HepG2 (cell line): Measurements from ENCODE around the gene CORO1C. TPM values are rescaled to one million over a fixed set of nuclear protein-coding genes. Genes with fewer than 3 reads are reported as not detected.

Source experiments
- ATF7 ChIP-seq, 2 experiments: fragments of 450-650 bp in 1 of 2; sonication (generic) in 1 of 2; formaldehyde crosslinking in 1 of 2; IDR thresholded peaks; 2 replicates each; pipeline versions ENCODE4 v1.4.0 to v1.6.1; 2016 to 2020; ENCODE audit warnings: antibody characterized with exemption in 1 of 2, mild to moderate bottlenecking in 1 of 2, missing genetic modification reagents in 1 of 2
- DDIT3 ChIP-seq: sonication (generic); formaldehyde crosslinking; IDR thresholded peaks from 2 replicates; pipeline ENCODE4 v1.4.0; 2020; ENCODE audit warnings: mild to moderate bottlenecking, missing genetic modification reagents
- FOSL2 ChIP-seq: sonication (generic); formaldehyde crosslinking; IDR thresholded peaks from 2 replicates; pipeline ENCODE4 v1.4.0; 2020; ENCODE audit warnings: missing genetic modification reagents
- FOXA3 ChIP-seq: IDR thresholded peaks from 2 replicates; pipeline ENCODE4 v1.6.1; 2016; ENCODE audit warnings: missing genetic modification reagents, missing compliant biosample characterization
- GLI4 ChIP-seq: sonication (generic); formaldehyde crosslinking; IDR thresholded peaks from 2 replicates; pipeline ENCODE4 v1.5.1; 2020; ENCODE audit warnings: missing genetic modification reagents, mild to moderate bottlenecking, moderate library complexity, borderline replicate concordance
- KDM3A ChIP-seq: IDR thresholded peaks from 2 replicates; pipeline ENCODE4 v1.6.1; 2018; ENCODE audit warnings: low read depth, missing compliant biosample characterization
- KDM6A ChIP-seq: IDR thresholded peaks from 2 replicates; pipeline ENCODE4 v1.6.1; 2016; ENCODE audit warnings: low read depth
- KLF13 ChIP-seq: sonication (generic); formaldehyde crosslinking; IDR thresholded peaks from 2 replicates; pipeline ENCODE4 v1.4.0; 2020; ENCODE audit warnings: mild to moderate bottlenecking, missing genetic modification reagents
- KMT2A ChIP-seq: sonication (generic); formaldehyde crosslinking; IDR thresholded peaks from 2 replicates; pipeline ENCODE4 v1.4.0; 2020; ENCODE audit warnings: missing genetic modification reagents
- PCBP1 ChIP-seq: fragments of 200-400 bp; formaldehyde crosslinking; IDR thresholded peaks from 2 replicates; pipeline ENCODE4 v1.6.1; 2017; ENCODE audit warnings: mild to moderate bottlenecking, low read depth, low read length, borderline replicate concordance
- POLR2A ChIP-seq, 2 experiments: IDR thresholded peaks; 2 replicates each; pipeline ENCODE4 v1.6.1; 2011; ENCODE audit warnings: low read depth in 2 of 2, low read length in 2 of 2, mild to moderate bottlenecking in 1 of 2, moderate library complexity in 1 of 2; ENCODE audit not compliant: insufficient read depth in 1 of 2
- SUZ12 ChIP-seq: fragments of 150-350 bp; IDR thresholded peaks from 2 replicates; pipeline ENCODE4 v1.6.1; 2014; ENCODE audit warnings: low read depth, low read length
- TAF1 ChIP-seq: sonication (generic); formaldehyde crosslinking; IDR thresholded peaks from 2 replicates; pipeline ENCODE4 v1.4.0; 2020; ENCODE audit warnings: missing genetic modification reagents
- WIZ ChIP-seq: sonication (generic); formaldehyde crosslinking; IDR thresholded peaks from 2 replicates; pipeline ENCODE4 v1.5.1; 2020; ENCODE audit warnings: mild to moderate bottlenecking, missing genetic modification reagents
- ZBTB8A ChIP-seq: sonication (generic); formaldehyde crosslinking; IDR thresholded peaks from 2 replicates; pipeline ENCODE4 v1.4.0; 2020; ENCODE audit warnings: mild to moderate bottlenecking, low read depth, missing genetic modification reagents, borderline replicate concordance
- ZIK1 ChIP-seq: sonication (generic); formaldehyde crosslinking; IDR thresholded peaks from 2 replicates; pipeline ENCODE4 v1.5.0; 2020; ENCODE audit warnings: mild to moderate bottlenecking, low read depth, missing genetic modification reagents, borderline replicate concordance
- ZNF10 ChIP-seq: sonication (generic); formaldehyde crosslinking; IDR thresholded peaks from 2 replicates; pipeline ENCODE4 v1.4.0; 2020; ENCODE audit warnings: mild to moderate bottlenecking, low read depth, missing genetic modification reagents, borderline replicate concordance
- ZNF180 ChIP-seq: sonication (generic); formaldehyde crosslinking; IDR thresholded peaks from 2 replicates; pipeline ENCODE4 v1.4.0; 2020; ENCODE audit warnings: low read depth, missing genetic modification reagents, borderline replicate concordance
- ZNF20 ChIP-seq: sonication (generic); formaldehyde crosslinking; IDR thresholded peaks from 2 replicates; pipeline ENCODE4 v1.4.0; 2020; ENCODE audit warnings: mild to moderate bottlenecking, moderate library complexity, missing genetic modification reagents
- ZNF280D ChIP-seq: sonication (generic); formaldehyde crosslinking; IDR thresholded peaks from 2 replicates; pipeline ENCODE4 v1.5.1; 2020; ENCODE audit warnings: mild to moderate bottlenecking, missing genetic modification reagents
- ZNF557 ChIP-seq: sonication (generic); formaldehyde crosslinking; IDR thresholded peaks from 2 replicates; pipeline ENCODE4 v1.4.0; 2020; ENCODE audit warnings: missing genetic modification reagents
- ZNF580 ChIP-seq: IDR thresholded peaks from 2 replicates; pipeline ENCODE4 v1.6.1; 2016; ENCODE audit warnings: low read depth, borderline replicate concordance
- ZNF83 ChIP-seq: sonication (generic); formaldehyde crosslinking; IDR thresholded peaks from 2 replicates; pipeline ENCODE4 v1.4.0; 2020; ENCODE audit warnings: missing genetic modification reagents, mild to moderate bottlenecking, borderline replicate concordance
- ZSCAN22 ChIP-seq: sonication (generic); formaldehyde crosslinking; IDR thresholded peaks from 2 replicates; pipeline ENCODE4 v1.4.0; 2020; ENCODE audit warnings: mild to moderate bottlenecking, missing genetic modification reagents
- ZSCAN31 ChIP-seq: sonication (generic); formaldehyde crosslinking; IDR thresholded peaks from 2 replicates; pipeline ENCODE4 v1.5.0; 2020; ENCODE audit warnings: low read depth, mild to moderate bottlenecking, missing genetic modification reagents
- polyA plus RNA-seq, 8 experiments: library from polyadenylated mRNA; depleted of rRNA in 3 of 8; stranded (reverse) in 7 of 8; unstranded in 1 of 8; fragments of >200 nt; fragmentation: Illumina TruSeq in 4 of 8; extraction: Trizol in 4 of 8; gene quantifications; 2 replicates each; pipeline versions ENCODE4 v1.2.1 to v1.2.3, GENCODE V29; 2011 to 2016; ENCODE audit warnings: low read depth in 4 of 8, missing spikeins in 1 of 8, mixed read lengths in 1 of 8; ENCODE audit not compliant: insufficient read depth in 1 of 8
- total RNA-seq, 5 experiments: library from RNA; depleted of rRNA; stranded (reverse); fragments of >200 nt; fragmentation: Illumina TruSeq; extraction: Trizol; gene quantifications; 2 replicates each; pipeline ENCODE4 v1.2.3, GENCODE V29; 2016; ENCODE audit warnings: low read depth in 1 of 5

CORO1C gene
- total and polyA plus RNA-seq, 2 of the 13 experiments (the other 11 are each of a cell fraction or from before 2014, with no cell fraction given), result 73.7 to 131 TPM

GRCh38 chr12:108734200-108734906 lies 3.0 kb upstream of the CORO1C start (continued):
- TF ChIP-seq PCBP1, result no peak
- no peak for TF ChIP-seq ZNF83 (CRISPR knock-in tag)
- TF ChIP-seq ZNF10 (CRISPR knock-in tag), result no peak
- TF ChIP-seq SUZ12, result no peak
- TF ChIP-seq DDIT3 (CRISPR knock-in tag), result no peak
- TF ChIP-seq ZNF20, result no peak
- TF ChIP-seq TAF1 (CRISPR knock-in tag), result peak; percentile 66; the same call in 1 of the 2 replicates
- TF ChIP-seq FOSL2, result peak; percentile 81
- no peak for TF ChIP-seq ZNF580 (CRISPR knock-in tag)
- peak; percentile 82; the same call in 1 of the 2 replicates for TF ChIP-seq ZSCAN31 (CRISPR knock-in tag)
- peak; percentile 50; the same call in 1 of the 2 replicates for TF ChIP-seq KDM6A (CRISPR knock-in tag)
- TF ChIP-seq KLF13 (CRISPR knock-in tag), result no peak
- 0 out of 2 replicates have a peak, but pooled peaks have one; percentile 29 for TF ChIP-seq ZNF557 (CRISPR knock-in tag)
- no peak for TF ChIP-seq WIZ (CRISPR knock-in tag)
- peak; percentile 72 to 76 for TF ChIP-seq POLR2A (IDR thresholded peaks at IDR 0.05; ENCODE audit: insufficient read depth in 1 of 2, low read depth in 2 of 2, low read length in 2 of 2)
- no peak for TF ChIP-seq ZNF280D (CRISPR knock-in tag)
- TF ChIP-seq ZBTB8A (CRISPR knock-in tag), result no peak
- no peak for TF ChIP-seq KDM3A (CRISPR knock-in tag)
- TF ChIP-seq GLI4, result no peak
- TF ChIP-seq ZSCAN22 (CRISPR knock-in tag), result no peak
- peak; percentile 50; the same call in 1 of the 2 replicates for TF ChIP-seq FOXA3 (CRISPR knock-in tag)
- no peak for TF ChIP-seq ZIK1
- no peak for TF ChIP-seq ATF7 (IDR thresholded peaks at IDR 0.05)
- TF ChIP-seq ATF7 (CRISPR knock-in tag; IDR thresholded peaks at IDR 0.05), result no peak
- TF ChIP-seq KMT2A (CRISPR knock-in tag), result no peak
- no peak for TF ChIP-seq ZNF180 (CRISPR knock-in tag)
